ENCODE data around the gene CCR6.

Gene CCR6

DNA sequence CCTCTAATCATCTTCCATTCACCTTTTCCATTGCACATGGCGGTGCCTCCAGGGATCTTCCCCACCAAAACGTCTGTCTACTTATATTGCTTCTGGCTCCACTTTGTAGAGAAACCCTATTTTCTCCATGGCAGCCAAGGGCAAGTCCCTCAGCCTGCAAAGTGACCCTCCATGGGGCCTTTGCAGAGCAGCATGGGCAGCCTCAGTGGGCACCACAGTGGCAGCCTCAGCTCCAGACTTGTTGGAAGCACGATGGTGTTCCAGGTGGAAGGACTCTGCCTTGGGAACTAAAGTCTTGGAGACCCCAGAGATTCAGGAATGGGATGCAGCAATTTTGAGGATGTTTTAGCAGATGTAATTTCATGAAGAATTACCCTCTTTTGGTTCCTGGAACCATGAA is 18.5 kb upstream of the CCR6 start:
- POLR2A ChIA-PET, result no interaction called here
- CTCF ChIA-PET, result no interaction called here
- no peak for DNase-seq (ENCODE audit: extremely low spot score)
- no peak for TF ChIP-seq CTCF (IDR thresholded peaks at IDR 0.05; ENCODE audit: control extremely low read depth, extremely low read depth, low read depth, missing control alignments)

DNA sequence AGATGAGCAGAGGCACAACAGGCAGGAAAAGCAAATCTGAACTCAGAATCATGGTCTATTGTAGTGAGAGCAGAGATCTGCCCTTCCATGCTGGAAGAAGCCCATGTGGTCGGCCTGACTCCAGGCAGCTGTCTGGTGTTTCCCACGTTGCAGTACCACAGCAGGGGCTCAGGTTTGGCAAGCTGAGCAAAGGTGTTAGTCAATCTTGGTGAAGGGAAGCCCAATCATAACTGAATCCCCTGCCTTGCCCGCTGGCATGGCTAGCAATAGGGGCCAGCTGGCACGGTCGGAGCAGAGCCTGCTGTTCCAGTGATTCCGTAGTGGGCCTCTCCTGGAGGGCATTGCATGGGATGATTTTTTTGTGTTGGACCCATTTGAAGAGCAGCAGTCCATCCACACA is 17.8 kb upstream of the CCR6 start:
- ChIA-PET CTCF (interaction anchor here (1.6 kb wide), 1 partner anchor 330 kb away, joined by 5 read pairs; no protein-coding TSS in a partner anchor), POLR2A (no interaction called here)
- TF ChIP-seq CTCF (IDR thresholded peaks at IDR 0.05; ENCODE audit: control extremely low read depth, extremely low read depth, low read depth, missing control alignments), result no peak
- DNase-seq (ENCODE audit: extremely low spot score), result no peak

- TF ChIP-seq CTCF (IDR thresholded peaks at IDR 0.05; ENCODE audit: control extremely low read depth, extremely low read depth, low read depth, missing control alignments), result no peak
- CTCF ChIA-PET, result interaction anchor here (0.8 to 1.6 kb wide), 5 partner anchors 10 to 332 kb away, joined by 3 to 5 read pairs (median 3); no protein-coding TSS in a partner anchor
- DNase-seq (ENCODE audit: extremely low spot score), result no peak
- POLR2A ChIA-PET, result no interaction called here
Measured at GRCh38 chr6:167106406-167106805, 16.5 kb upstream of the CCR6 start.

DNA sequence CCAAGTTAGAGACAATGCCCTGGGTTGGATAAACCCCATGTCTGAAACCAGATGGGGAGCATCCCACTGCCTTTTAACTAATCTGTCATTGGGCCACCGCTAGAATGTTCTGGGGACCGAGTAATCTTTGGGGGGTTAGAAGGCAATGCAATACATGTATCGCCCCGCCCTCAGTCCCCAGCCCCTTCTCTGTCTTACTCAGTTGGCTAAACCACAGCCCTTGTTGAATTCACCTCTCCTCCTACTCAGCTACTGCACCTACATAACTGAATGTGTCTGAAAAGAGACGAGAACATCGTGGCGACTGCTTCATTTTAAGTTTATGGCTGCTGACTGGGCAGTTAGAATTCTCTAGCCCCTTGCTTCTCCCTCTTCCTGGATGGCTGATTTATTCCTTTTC is 15.1 kb upstream of the CCR6 start:
- TF ChIP-seq CTCF (IDR thresholded peaks at IDR 0.05; ENCODE audit: control extremely low read depth, extremely low read depth, low read depth, missing control alignments), result no peak

DNA sequence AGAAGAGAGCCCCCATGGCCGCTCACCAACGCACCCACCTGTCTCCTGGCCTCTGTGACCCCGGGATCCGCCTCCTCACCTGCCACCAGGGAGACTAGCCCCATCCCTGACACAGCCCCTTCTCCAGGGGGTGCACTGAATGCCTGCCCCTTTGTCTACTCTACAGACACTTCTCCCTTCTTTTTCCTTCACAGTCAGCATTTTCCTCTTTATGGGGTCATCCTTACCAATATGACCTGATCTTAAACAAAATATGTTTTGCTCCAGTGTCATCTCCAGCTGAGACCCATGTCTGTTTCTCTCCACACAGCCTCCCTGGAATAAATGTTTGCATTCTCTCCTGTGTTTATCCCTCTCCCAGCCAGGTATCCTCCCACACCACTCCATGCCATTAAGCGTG is 14.6 kb upstream of the CCR6 start:
- POLR2A ChIA-PET, result no interaction called here
- TF ChIP-seq CTCF (IDR thresholded peaks at IDR 0.05; ENCODE audit: control extremely low read depth, extremely low read depth, low read depth, missing control alignments), result no peak
- no peak for DNase-seq (ENCODE audit: extremely low spot score)
- CTCF ChIA-PET, result interaction anchor here (1.1 to 1.7 kb wide), 3 partner anchors 13 to 19 kb away, joined by 3 to 5 read pairs (median 3); no protein-coding TSS in a partner anchor

More for the DNA sequence above, 15.1 kb upstream of the CCR6 start:
- ChIA-PET CTCF (interaction anchor here (1.1 to 1.7 kb wide), 3 partner anchors 12 to 18 kb away, joined by 3 to 5 read pairs (median 3); no protein-coding TSS in a partner anchor), POLR2A (no interaction called here)
- DNase-seq (ENCODE audit: extremely low spot score), result no peak

GRCh38 chr6:167109651-167110050 is 13.2 kb upstream of the CCR6 start:
- DNase-seq (ENCODE audit: extremely low spot score), result no peak
- ChIA-PET POLR2A (no interaction called here), CTCF (no interaction called here)
- TF ChIP-seq CTCF (IDR thresholded peaks at IDR 0.05; ENCODE audit: control extremely low read depth, extremely low read depth, low read depth, missing control alignments), result no peak

DNA sequence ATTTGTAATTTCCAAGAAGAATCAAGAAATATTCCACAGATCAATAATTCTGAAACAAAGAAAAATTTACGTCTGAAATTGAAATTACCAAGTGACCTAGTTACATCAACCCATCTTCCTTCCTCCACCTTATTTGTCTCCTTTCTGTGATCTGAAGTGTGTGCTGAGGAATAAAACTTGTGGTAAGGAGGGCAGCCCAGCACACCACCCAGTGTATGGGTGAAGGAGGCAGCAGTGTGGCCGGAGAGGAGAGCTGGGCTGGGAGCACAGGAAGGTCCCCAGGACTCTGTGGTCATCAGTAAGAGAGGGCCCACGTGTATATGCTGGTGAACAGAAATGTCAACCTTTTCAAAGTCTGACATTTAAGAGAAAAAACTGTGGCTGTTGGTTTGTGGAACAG is 11.3 kb upstream of the CCR6 start:
- no peak for TF ChIP-seq CTCF (IDR thresholded peaks at IDR 0.05; ENCODE audit: control extremely low read depth, extremely low read depth, low read depth, missing control alignments)
- POLR2A ChIA-PET, result no interaction called here
- no peak for DNase-seq (ENCODE audit: extremely low spot score)
- CTCF ChIA-PET, result no interaction called here
